ENCODE data around the gene RPL23. TPM values are rescaled to one million over a fixed set of nuclear protein-coding genes. Genes with fewer than 3 reads are reported as not detected.

RPL23 gene
- total RNA-seq, 1 donor from 2014 or later: 1,156 TPM

DNA sequence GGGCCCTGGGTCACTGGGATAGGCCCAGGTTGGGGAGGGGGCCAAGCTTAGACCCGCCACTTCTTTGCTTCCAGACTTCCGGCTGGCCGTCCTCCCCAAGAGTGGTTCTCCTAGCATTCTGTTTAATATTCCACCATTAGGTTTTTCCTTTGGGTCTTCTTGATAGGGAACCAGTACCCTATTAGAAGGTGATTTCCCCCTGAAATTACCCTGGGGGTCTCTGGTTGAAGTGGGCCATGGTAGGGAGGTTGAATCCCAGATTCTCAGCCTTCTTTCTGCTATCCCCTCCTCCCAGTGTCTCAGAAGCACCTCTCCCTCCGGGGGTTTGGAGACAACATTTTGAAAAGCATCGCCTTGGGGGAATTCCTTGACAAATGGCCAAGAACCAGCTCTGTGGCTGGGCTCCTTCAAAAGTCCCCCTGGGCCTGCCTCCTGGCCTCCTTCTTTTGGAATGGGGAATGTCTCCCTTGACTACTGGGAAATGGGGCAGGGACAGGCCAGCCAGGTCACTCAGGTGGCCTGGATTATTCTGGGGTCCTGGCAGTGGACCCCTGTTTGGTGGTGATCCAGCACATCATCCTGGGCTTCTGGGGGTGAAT lies 22.1 kb upstream of the RPL23 start:
- ATAC-seq (no peak), DNase-seq (no peak)
- intact Hi-C loops (cut with DNase I): no loop called here
- Histone ChIP-seq H3K4me3 (peak overlapping the region; percentile 4), H3K27ac (peak overlapping the region; percentile 36), H3K27me3 (ENCODE audit: low read depth) (no peaks in the 10 kb centered on the region), H3K9me3 (no peaks in the 10 kb centered on the region), H3K4me1 (peaks cover 88% of the 10 kb centered on the region), H3K36me3 (peaks cover 38% of the 10 kb centered on the region)
- TF ChIP-seq, protein P1, sequence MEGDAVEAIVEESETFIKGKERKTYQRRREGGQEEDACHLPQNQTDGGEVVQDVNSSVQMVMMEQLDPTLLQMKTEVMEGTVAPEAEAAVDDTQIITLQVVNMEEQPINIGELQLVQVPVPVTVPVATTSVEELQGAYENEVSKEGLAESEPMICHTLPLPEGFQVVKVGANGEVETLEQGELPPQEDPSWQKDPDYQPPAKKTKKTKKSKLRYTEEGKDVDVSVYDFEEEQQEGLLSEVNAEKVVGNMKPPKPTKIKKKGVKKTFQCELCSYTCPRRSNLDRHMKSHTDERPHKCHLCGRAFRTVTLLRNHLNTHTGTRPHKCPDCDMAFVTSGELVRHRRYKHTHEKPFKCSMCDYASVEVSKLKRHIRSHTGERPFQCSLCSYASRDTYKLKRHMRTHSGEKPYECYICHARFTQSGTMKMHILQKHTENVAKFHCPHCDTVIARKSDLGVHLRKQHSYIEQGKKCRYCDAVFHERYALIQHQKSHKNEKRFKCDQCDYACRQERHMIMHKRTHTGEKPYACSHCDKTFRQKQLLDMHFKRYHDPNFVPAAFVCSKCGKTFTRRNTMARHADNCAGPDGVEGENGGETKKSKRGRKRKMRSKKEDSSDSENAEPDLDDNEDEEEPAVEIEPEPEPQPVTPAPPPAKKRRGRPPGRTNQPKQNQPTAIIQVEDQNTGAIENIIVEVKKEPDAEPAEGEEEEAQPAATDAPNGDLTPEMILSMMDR (IDR thresholded peaks at IDR 0.05): no peak

DNA sequence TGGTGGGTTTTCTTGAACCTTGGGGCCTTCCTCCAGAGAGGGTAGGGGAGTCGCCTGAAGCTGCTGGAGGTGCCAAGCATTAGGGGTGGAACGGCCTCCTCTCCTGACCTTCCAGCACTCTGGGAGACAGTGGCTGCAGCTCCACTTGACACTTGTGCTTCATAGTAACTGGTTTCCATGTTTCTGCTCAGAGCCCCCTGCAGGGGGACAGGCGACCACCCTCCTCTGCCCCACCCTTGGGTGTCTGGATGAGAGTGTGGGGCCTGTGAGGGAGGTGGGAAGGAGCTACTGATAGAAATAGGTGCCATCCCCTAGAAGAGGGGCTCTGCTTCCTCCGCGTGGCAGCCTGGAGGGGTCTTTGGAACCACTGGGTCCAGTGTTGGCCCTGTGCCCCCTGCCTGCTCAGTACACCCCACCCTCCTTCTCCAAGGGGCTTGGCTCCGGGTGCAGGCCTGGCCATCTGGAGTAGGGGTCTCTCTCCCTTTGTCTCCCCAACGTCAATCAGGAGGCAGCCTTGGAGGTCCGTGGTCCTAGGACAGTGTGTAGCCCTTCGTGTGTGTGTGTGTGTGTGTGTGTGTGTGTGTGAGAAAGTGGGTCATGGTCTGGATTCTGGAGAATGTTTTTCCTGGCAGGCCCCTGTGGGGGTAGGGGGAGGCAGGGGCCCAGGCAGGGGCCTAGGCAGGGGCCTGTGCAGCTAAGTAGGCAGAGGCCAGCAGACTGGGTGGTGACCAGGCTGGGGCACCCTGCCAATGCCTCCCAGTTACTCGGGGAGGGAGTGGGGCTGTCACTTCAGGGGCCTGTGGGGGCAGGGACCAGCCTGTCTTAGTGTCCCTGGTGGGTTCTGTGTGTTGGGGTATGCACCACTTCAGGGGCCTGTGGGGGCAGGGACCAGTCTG lies 21.2 kb upstream of the RPL23 start:
- no peaks in the 10 kb centered on the region for H3K9me3 ChIP-seq
- H3K27ac ChIP-seq: peak overlapping the region; percentile 97
- ATAC-seq: no peak
- no peak for DNase-seq
- H3K4me1 ChIP-seq: peaks cover 79% of the 10 kb centered on the region
- peak overlapping the region; percentile 32 for H3K4me3 ChIP-seq
- H3K36me3 ChIP-seq: peaks cover 31% of the 10 kb centered on the region
- no peaks in the 10 kb centered on the region for H3K27me3 ChIP-seq (ENCODE audit: low read depth)
- intact Hi-C loops (cut with DNase I): no loop called here
- TF ChIP-seq, protein P1 (IDR thresholded peaks at IDR 0.05): no peak

DNA sequence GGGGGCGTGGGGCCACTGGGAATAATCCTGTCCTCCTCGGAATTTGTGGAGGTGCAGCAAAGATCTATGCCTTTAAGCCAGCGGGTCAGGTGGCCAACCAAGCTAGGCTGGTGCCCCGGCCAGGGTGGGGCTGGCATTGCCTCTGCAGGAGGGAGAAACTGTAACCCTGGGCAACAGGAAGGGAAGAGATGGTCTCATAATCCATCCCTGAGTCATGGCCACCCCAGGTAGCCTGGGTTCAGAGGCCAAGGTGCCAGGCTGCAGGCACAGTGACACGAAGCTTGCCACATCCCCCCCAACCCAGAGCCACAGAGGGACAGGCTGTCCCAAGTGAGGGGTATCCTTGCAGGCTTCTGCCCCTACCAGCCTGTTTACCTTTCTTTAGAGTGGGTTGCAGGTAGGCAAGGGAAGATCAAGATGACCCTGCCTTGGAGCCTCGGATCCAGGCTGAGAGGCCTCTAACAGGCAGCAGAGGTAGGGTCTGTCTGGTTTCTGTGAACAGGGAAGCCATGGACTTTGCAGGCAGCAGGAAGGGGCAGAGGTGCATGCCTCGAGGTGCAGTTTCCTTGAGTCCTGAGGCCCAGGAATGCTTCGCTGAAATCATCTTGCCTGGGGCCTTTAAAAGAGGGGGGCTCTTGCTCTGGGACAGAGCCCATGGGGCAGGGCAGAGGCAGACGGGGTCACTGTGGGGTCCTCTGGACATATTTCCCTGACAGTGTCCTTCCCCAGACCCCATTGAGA lies 20.3 kb upstream of the RPL23 start:
- Histone ChIP-seq H3K4me3 (peak overlapping the region; percentile 94), H3K36me3 (peaks cover 21% of the 10 kb centered on the region), H3K27ac (peak overlapping the region; percentile 97), H3K27me3 (ENCODE audit: low read depth) (no peaks in the 10 kb centered on the region), H3K9me3 (no peaks in the 10 kb centered on the region), H3K4me1 (peaks cover 70% of the 10 kb centered on the region)
- intact Hi-C loops (cut with DNase I): no loop called here
- TF ChIP-seq, protein P1 (IDR thresholded peaks at IDR 0.05): no peak
- DNase-seq: no peak
- no peak for ATAC-seq

DNA sequence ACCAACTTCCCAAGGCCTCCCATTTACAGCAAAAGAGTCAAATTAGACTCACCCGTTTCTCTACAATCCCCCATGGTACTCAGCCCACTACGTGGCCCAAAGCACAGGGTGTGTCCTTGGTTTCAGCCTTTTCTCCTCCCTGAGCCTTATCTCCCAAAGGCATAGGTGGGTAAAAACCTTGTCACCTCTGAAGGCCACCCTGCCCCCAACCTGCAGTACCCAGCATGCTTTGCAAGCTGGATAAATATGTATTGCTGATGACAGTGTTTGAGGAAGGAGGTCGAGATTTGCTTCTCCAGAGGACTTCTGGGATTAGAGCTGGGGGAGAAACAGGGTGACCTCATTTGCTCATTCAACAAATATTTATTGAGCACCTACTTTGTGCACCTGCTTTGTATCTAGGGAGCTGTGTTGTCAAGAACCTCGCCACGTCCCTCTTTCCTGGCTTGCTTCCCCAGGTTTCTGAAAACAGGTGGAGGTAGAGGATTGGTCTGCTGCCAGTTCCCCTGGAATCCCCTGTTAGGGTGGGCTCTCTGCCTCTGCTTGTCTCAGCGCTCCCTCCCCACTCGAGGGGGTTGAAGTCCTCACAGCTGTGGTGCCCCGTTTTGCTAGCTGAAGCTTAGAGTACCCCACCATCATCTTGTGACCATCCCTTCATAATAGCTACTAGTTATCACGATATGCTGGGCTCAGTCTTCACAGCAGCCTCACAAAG lies 19.3 kb upstream of the RPL23 start:
- Histone ChIP-seq H3K9me3 (no peaks in the 10 kb centered on the region), H3K36me3 (peaks cover 12% of the 10 kb centered on the region), H3K4me3 (peak overlapping the region; percentile 94), H3K27me3 (ENCODE audit: low read depth) (no peaks in the 10 kb centered on the region), H3K27ac (peak overlapping the region; percentile 97), H3K4me1 (peaks cover 70% of the 10 kb centered on the region)
- TF ChIP-seq, protein P1 (IDR thresholded peaks at IDR 0.05): no peak
- ATAC-seq: no peak
- DNase-seq: no peak
- intact Hi-C loops (cut with DNase I): no loop called here

DNA sequence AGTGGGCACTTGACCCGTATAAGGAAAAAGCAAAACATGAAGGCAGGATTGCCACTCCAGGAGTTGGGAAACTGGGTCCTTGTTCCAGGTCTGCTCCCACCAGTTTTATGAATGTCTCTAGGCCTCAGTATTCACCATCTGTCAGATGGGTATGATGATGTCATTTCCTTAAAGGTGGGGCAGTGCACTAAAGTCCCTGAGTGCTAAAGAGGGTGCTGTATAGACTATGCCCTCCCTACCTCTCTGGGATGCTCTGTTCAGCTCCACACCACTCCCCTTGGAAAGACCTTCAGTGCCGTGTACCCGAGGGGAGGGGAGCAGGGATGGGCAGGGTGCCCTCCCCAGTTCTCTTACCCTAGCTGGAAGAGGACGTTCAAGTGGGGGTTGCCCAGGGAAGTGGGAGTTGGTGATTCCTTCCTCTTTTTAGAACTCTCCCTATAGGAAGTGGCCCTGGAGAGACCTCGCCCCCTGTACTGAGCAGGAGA lies 18.5 kb upstream of the RPL23 start:
- Histone ChIP-seq H3K27ac (peak overlapping the region; percentile 97), H3K9me3 (no peaks in the 10 kb centered on the region), H3K36me3 (peaks cover 7% of the 10 kb centered on the region), H3K4me1 (peaks cover 65% of the 10 kb centered on the region), H3K4me3 (peak overlapping the region; percentile 94), H3K27me3 (ENCODE audit: low read depth) (no peaks in the 10 kb centered on the region)
- ATAC-seq (no peak), DNase-seq (no peak)
- intact Hi-C loops (cut with DNase I): no loop called here
- TF ChIP-seq, protein P1 (IDR thresholded peaks at IDR 0.05): no peak

Measured in lower lobe of right lung (tissue), 2 donors.